HG02642 (cell line): Measurements from ENCODE around the gene NAA30.

ENCODE experiments used
- ATAC-seq: cut with Tn5 transposase; IDR thresholded peaks from one replicate; pipeline ENCODE4 v1.9.1; 2021; ENCODE audit warnings: mild to moderate bottlenecking; ENCODE audit not compliant: unreplicated experiment, poor library complexity

The NAA30 gene

GRCh38 chr14:57391517-57392195 lies 1.3 kb downstream of the NAA30 start:
- no peak for ATAC-seq

GRCh38 chr14:57392830-57393229 lies 2.4 kb downstream of the NAA30 start:
- ATAC-seq, result no peak

GRCh38 chr14:57400556-57401494 lies 10.4 kb downstream of the NAA30 start:
- ATAC-seq, result no peak

GRCh38 chr14:57401501-57401900 lies 11.1 kb downstream of the NAA30 start:
- no peak for ATAC-seq

- no peak for ATAC-seq
Measured at GRCh38 chr14:57402173-57402852, 11.9 kb downstream of the NAA30 start.

GRCh38 chr14:57403521-57403864 lies 13.1 kb downstream of the NAA30 start:
- ATAC-seq, result no peak

GRCh38 chr14:57405562-57405961 lies 15.2 kb downstream of the NAA30 start:
- ATAC-seq, result no peak

- ATAC-seq, result no peak
Measured at GRCh38 chr14:57408037-57408436, 17.7 kb downstream of the NAA30 start.

- no peak for ATAC-seq
Measured at GRCh38 chr14:57408634-57409033, 18.2 kb downstream of the NAA30 start.

- no peak for ATAC-seq
Measured at GRCh38 chr14:57412341-57412740, 22.0 kb downstream of the NAA30 start.

GRCh38 chr14:57413849-57414248 lies 23.5 kb downstream of the NAA30 start:
- ATAC-seq, result no peak

GRCh38 chr14:57417228-57417627 lies 26.8 kb downstream of the NAA30 start:
- no peak for ATAC-seq

- no peak for ATAC-seq
Measured at GRCh38 chr14:57418999-57419398, 28.6 kb downstream of the NAA30 start.

GRCh38 chr14:57420033-57420432 lies 29.6 kb downstream of the NAA30 start:
- no peak for ATAC-seq

- ATAC-seq, result no peak
Measured at GRCh38 chr14:57420986-57421385, 30.6 kb downstream of the NAA30 start.

GRCh38 chr14:57435923-57436322 lies 45.5 kb downstream of the NAA30 start:
- no peak for ATAC-seq

GRCh38 chr14:57461777-57462320 lies 71.5 kb downstream of the NAA30 start:
- no peak for ATAC-seq

GRCh38 chr14:57462551-57462950 lies 72.2 kb downstream of the NAA30 start:
- no peak for ATAC-seq

GRCh38 chr14:57464008-57464730 lies 73.8 kb downstream of the NAA30 start:
- ATAC-seq, result peak; percentile 94
